NCI-H526 treated with DMSO at 0.1 percent for 48 hours (cell line): Measurements from ENCODE around the gene ADAM12.

Experiments used
- DNase-seq: peaks from one replicate; lab custom pipeline; 2025; lab: John Stamatoyannopoulos, UW

Gene ADAM12, protein sequence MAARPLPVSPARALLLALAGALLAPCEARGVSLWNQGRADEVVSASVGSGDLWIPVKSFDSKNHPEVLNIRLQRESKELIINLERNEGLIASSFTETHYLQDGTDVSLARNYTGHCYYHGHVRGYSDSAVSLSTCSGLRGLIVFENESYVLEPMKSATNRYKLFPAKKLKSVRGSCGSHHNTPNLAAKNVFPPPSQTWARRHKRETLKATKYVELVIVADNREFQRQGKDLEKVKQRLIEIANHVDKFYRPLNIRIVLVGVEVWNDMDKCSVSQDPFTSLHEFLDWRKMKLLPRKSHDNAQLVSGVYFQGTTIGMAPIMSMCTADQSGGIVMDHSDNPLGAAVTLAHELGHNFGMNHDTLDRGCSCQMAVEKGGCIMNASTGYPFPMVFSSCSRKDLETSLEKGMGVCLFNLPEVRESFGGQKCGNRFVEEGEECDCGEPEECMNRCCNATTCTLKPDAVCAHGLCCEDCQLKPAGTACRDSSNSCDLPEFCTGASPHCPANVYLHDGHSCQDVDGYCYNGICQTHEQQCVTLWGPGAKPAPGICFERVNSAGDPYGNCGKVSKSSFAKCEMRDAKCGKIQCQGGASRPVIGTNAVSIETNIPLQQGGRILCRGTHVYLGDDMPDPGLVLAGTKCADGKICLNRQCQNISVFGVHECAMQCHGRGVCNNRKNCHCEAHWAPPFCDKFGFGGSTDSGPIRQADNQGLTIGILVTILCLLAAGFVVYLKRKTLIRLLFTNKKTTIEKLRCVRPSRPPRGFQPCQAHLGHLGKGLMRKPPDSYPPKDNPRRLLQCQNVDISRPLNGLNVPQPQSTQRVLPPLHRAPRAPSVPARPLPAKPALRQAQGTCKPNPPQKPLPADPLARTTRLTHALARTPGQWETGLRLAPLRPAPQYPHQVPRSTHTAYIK

DNA sequence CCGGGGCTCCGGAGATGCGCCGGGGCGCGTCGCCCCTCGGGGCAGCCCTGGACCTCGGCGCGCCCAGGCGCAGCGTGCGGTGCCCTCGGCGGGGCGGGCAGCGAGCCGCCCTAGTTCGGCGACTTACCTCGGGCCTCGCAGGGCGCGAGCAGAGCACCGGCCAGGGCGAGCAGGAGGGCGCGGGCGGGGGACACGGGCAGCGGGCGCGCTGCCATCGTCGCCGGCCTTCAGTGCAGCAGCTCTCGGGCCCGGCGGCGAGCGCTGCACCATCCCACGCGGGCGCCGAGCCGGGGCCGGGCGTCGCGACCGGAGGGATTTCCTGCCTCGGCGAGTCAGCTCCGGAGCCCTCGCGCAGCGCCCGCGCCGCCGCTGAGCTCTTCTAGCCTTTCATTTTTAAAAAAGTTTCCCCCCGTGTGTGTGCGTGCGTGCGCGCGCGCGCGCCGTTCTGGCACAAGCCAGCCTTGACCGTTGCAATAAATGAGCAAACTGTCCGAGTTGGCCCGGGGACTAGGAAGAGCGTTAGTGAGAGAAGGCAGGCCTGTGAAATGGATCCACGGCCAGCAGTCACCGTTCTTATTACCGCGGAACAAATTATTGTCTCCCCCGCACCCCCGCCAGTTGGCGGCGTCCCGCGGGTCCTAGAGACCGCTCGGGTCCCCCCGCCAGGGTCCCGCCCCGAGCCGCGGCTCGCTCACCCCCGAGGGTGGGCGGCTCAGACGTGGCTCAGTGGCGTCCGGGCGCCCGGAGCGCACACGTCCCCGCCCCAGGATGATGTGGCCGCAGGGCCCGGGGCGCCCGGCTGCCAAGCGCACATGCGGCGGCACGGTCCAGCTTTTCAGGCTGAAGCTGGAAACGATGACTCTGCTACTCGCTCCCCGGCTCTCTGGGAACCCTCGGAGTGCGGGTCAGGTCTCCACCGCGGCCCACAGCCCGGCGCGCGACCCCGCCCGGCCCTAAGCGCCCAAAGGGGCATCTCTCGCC lies at the start of gene ADAM12:
Gene ADAM12 (minus strand): TSS at position 547 of the 981 bp plus-strand sequence. CDS start 332 bp downstream, at position 215.
- no peak for DNase-seq

DNA sequence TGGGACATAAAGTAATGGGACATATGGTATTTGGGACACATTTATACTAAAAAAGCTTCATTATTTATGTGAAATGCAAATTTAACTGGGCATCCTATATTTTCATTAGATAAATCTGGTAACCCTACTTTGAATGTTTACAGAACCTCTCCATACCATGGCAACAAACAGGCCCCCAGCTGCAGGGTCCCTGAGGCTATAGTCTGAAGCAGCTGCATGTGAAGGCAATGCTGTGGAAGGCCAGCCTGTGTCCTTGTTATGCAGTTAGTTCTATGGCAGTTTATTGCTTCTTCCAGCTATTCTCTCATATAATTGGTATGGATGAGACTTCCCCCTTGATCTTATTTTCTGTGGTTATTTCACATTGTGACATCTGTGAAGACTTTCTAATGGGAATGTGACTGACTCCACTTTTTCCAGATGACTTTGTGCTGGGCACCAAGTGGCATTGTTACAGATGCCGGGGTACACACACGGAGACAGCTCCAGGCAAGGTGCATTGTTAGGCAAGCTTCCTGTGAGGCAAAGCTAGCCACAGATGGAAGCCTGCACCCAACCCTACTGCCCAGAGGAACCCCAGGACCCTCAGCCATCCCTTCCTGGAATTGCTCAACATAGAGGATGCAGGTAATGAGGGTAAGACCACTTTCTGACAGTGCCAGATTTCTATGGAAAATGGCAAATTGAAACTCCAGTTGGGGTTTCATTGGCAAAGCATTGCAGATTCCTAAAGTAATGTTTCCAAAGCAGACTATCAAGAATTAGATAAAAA lies 49.5 kb upstream of the ADAM12 start:
- DNase-seq: no peak

DNA sequence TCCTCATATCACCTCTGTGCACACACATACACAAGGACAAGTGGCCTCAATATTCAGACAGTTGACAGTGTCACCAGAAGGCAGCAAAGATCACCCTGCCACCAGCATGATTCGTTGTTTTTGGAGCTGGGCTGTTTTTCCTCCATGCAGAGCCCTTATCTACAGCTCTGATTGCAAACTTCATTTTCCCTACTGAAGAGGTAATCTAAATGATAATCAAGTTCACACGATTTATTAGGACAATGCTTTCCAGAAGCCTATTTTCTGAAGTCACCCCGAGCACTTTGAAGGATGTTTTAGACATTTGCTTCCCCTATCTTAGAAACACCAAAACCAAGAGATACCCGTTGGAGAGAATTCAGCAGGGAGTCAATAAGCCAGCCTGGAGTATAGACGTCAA lies 46.0 kb upstream of the ADAM12 start:
- DNase-seq: no peak

DNA sequence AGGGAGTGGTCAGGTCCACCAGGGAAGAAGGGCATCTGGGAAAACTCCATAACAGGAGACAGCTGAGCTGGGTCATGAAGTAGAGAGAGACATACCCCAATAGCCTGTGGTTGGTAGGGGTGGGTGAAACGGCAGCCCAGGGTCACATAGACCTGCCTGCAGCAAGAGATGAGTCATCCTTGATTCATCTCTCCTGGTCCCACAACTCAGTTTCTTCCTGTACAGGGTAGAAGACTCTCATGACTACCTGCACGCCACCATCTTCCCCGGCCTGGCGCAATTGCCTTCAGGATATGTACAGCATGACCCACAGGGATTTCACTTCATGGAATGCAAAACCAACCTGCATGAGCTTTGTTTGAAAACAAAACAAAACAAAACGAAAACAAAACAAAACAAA lies 45.1 kb upstream of the ADAM12 start:
- no peak for DNase-seq

DNA sequence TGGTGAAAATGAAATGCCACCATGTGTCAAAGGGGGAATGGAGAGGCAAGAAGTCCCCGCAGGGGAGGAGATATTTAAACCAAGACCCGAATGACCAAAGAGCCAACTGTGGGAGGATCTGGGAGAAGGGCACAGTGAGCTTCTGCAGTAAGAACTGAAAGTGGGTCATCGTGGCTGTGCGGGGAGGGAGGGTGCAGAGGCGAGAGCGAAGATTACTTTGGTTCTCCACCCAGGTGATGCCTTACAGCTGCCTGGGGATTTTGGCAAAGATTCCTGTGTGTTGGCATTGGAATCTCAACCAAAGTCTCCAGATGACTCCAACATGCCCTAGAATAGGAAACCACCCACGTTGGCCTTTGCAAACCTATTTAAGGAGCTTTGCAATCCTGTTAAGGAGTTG lies 44.2 kb upstream of the ADAM12 start:
- DNase-seq: no peak

DNA sequence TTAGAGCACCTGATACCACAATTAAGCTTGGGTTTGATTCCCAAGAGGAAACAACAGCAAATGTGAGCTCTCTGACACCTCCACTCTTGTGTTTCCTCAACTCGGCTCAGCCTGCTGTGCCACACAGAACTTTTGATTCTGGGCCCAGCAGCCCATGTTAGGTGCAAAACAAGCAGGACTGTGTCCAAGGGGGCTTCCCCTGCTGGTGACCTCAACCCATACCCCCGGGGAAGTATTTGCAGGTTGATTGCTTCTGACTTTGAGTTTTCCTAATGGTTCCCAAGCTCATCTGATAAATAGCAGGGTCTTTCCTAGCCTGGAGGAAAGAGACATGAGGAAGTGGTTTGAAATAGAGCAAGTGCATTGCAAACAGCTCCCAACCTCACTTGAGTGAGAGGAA lies 43.5 kb upstream of the ADAM12 start:
- DNase-seq: no peak

DNA sequence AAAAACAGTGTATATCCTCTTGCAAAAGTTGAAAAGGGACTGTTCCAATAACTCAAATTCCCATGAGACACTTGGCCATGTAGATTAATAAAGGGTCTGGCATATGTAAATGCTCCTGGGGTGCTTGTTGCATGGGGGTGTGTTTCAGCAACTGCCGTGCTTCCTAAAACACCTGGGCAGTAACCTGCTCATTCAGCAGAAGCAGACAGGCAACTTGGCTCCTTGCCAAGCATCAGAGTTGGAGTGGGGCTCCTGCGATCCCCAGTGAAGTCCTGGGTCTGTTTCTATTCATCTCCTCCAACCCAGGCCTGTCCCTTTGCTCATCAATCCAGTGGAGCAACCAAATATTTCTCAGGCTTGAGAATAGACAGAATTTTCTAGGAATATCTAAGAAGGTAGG lies 42.2 kb upstream of the ADAM12 start:
- no peak for DNase-seq

DNA sequence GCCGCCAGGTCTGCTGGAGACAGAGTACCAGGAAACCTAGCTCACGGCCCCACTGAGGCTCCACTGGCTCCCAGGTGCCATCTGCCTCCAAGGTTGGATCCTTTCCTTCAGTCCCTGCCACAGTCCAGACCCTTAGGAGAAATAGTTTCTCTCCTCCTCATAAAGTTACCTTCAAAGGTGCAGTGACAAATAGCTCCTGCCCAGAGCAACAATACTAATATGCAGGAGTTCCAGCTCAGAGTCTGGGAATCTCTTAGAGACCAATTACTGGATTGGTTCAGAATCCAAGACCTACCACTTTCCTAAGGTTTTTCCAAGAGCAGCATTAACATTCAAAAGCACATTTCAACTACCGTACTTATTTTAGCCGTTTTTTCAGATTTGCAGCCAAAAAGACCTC lies 41.0 kb upstream of the ADAM12 start:
- no peak for DNase-seq

DNA sequence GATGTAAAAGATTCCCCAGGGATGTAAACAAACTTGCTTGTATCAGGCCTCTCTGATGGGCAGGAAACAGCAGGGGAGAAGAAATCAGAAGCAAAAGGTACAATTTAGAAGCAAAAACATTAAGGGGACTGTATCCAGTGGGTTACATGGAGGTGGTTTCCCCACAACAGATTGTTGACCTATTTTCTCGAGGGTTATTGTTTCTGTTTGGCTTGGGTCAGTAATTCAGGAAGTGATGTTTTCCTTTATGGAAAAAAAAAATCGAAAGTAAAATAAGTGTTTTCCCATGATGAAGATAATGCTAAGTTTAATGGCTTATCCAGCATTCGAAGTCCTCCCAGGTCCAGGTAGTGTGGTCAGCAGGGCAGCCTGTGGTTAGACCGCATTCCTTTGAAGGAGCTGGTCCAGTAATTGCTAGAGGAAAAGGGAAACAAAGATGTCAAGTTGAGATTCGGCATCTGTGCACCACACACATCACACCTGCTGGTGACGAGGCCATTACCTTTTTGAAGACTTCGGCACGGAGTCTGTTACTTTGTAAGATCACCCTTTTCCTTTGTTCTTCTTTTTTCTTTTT lies 37.3 kb upstream of the ADAM12 start:
- DNase-seq: no peak

DNA sequence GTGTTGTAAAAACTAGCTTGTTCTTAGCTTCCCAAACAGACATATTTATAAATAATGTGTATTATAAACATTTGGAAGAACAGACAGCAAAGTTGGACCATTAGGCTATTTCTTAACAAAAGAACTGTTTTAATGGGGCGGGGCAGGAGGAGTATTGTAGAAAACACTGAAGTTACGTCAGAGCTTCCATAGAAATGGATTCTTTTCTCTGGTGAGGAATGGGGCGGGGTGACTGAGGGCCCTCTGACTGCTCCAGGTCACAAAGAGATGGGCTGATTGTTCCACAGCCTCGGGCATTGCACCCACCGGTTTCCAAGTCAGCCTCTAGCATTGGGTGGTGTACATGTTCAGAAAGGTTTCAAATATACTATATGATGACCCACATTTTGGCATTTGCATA lies 36.8 kb upstream of the ADAM12 start:
- no peak for DNase-seq

DNA sequence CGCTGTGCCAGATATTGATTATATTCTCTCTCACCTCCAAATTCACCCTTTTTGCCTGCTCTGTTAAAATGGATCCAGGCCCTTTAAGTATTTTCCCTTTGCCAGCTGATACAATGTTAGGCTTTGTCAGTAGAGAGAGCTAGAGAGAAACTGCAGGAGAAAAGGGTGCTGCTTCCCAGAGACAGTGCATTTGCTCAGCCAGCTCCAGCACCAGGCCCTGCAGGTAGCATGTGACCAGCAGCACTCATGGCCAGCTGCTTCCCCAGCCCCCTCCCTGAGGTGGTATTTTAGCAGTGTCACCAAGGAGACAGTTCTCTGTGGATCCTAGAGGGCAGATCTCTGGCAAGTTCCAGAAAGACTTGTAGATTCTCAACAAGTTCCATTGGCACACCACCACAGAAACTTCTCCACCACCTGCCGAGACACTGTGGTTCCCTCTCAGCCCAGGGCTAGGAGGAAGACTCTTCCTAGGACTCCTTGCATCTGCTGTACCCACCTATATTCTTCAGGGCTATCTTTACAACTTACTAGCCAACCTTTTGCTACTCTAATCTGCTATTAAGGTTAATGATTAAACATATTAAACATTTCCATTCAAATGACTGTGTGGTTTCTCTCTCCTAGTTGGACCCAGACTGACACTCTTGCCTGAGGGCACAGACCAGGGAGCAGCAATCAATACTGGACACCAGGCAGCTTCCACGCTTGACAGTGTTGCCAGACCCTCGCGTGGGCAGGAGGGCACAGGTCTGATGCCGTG lies 35.6 kb upstream of the ADAM12 start:
- DNase-seq: no peak

DNA sequence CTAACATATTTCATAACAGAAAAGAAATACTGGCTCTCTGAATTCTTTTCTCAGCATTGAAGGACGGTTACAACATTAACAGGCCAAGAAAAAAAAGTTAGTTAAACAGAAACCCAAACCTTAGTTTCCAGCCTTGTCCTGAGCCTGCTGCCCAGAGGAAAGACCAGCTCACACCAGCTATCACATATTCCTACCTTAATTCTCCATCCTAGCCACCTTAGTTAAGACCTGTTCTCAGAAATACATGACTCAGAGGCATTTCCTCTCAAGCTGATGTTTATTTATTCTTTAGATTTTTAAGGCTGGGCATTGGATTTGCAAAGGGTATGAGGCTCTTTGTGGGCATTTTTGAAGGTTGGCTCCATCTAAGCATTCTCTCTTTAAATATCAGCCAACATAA lies 34.3 kb upstream of the ADAM12 start:
- no peak for DNase-seq

DNA sequence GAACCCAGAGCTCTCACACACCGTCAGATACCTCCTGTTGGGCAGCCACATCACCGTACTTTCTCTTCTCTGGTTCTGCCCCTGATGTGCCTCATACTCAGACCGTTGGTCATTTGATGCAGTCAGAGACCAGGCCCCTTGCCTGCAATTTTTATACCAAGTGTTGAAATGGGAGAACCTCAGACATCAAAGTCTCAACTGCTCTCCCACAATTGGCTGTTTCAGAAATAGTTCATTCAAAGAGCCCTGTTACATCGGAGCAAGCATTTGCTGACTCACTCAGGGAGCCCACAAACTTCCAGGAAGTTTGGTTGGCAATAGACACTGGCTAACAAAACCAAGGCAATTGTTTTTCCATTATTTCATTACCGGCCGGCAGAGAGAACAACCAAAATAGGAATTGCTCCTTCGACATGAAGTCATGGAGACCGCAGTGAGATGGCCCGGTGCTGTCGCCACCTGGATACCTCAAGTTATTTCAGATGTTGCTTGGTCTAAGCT lies 33.5 kb upstream of the ADAM12 start:
- no peak for DNase-seq

DNA sequence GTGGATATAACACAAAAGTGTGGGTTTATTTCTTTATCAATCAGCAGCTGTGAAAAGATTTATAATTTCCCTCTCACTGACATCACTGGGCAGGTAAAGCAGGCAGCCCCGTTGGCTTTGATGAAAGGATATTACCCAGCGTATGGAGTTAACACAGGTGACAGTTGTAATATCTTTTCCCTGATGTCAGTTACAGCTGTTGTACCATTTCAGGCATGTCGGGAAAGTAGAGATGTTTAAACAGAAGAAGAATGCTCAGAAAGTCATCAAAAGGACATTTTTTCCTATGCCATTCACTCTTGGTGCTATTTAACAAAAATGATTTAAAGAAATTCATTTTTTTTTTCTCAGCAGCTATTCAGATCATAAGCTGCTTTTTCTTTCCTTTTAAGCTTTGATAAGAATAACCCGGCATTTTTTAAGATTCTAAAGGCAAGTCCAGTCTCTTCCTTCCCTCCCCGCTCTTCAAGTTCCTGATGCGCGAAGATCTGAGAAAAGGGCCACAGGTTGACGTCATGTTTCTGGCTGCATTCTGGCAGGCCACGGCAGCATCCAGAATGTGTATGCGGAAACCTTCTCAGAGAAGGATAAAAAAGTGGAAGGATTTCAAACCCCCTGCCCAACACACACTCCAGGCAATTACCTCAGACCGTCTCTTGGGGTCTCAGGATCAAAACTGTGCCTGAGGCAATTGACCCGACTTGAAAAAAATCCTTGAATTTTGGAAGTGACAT lies 32.5 kb upstream of the ADAM12 start:
- DNase-seq: no peak

DNA sequence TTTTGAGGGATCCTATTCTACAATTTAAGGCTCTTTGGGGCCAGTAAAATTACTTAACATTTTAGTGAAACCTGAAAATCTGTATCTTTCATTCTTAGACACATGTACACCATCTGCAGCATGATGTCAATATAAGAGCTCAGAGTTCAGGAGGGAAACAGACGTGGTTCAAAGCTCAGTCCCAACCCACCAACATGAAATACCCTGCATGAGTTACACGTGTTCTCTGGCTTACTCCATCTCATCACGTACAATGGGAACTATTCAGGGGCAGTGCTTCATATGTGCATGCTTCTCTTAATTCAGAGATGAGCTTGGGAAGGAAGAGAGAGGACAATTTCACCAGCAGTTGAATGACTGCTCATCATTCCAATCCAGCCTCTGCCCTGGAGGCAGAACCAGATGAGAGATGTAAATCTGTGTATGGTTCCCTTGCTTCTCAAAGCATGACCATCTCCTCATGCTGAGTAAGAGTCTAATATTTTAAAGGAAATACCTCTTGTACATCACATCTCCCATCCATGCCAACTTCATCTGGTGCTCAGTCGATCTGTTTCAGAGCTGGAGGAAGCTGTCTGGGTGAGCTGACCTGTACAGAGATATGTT lies 29.0 kb upstream of the ADAM12 start:
- DNase-seq: no peak

DNA sequence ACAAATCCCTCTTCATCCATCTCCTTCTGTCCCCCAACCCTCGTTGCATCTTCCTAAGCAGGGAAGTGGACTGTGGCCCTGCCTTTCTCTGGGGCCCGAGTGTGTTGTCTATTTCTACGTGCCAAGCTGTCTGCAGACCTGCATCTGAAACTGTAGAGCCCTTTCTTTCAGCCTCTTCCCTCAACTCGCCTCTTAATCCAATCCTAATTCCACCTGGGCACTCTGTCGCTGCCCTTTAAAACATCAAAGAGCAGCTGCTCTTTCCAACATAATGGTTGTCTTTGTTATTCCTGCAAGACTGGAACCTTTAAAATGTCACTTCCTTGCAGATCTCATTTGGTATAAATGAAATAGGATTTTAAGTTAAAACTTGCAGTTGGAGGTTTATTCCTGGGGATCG lies 21.5 kb upstream of the ADAM12 start:
- no peak for DNase-seq

DNA sequence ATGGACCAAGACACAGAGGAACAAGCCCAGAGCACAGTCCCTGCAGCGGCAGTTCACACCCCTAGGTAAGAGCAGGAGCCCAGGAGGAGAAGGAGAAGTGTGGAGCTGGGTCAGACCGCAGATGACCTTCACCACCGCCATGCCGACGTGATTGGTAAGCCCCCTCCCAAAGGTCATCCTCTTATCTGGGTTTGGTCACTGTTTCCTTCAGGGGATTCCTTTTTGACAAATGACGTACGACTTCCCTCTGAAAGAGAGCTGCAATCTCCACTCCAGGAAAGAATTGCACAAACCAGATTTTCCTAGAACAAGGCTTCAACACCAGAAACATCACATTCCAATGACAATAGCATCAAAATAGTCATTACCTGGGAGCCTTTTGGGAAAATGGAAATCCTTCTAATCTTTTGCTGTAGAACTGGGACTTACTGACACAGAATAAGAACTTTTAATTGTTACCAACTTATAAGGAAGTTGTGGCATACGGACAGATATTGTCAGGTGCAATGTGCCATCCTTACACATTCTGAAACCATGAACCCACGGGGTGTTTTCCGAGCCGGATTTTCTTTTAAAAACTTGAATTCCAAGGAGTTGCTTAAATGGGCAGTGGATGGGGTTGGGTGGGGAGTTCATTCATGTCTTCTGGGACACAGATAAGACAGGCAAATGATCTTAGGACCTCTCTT lies 20.8 kb upstream of the ADAM12 start:
- no peak for DNase-seq

DNA sequence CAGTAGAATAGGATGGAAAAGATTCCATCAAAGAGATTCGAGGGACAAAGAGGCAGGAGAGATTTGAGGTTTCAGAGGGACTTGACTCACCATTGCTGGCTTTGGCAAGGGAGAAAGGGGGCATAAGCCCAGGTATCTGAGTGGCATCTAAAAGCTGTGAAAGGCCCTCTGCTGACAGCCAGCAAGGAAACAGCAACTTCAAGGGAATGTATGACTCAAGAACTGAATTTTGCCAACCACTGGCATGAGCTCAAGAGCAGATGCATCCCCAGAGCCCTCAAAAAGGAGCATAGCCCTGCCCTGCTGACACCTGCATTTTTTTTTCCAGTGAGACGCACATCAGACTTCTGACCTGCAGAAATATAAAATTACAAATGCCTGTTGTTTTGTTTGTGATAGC lies 19.6 kb upstream of the ADAM12 start:
- no peak for DNase-seq
